ENCODE measurements around the gene ACOX3.

GRCh38 chr4:8475751-8476575, 35.4 kb upstream of the ACOX3 start:
- TF ChIP-seq CTCF (IDR thresholded peaks at IDR 0.05) (no peak), POLR2AphosphoS5 (IDR thresholded peaks at IDR 0.05) (no peak)
